Measurements from ENCODE around the gene PKN1.
A peak's percentile ranks its signal among the peaks of the same experiment; 100 is the strongest.
"Not testable (repeated sequence)": the region's sequence is repeated elsewhere in the genome, so short reads cannot be mapped to it uniquely, and the experiment has no call there.

The PKN1 gene

DNA sequence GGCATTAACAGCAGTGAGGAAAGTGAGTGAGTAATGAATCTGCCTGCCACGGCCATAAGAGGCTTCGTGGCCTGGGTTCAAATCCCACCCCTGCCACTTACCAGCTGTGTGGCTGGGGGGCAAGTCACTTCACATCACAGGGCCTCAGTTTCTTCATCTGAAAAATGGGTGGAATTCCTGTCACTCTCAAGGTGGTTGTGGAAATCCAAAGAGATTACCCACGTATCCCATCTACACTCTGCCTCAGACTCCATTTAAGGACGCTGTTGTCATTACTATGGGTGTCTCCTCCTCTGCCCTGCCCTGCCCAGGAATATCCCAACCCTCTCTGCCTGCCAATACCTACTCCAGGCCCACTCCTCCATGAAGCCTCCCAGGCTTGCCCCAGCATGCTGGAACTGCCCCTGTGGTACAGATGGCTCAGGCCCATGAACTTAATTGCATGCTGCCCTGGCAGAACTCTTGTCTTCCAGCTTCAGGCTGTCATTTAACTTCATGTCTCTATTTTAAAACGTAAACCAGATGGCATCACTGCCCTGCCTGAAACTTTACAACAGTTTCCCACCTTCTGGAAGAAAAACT, 59.7 kb downstream of the PKN1 start:
- DNase-seq: no peak

DNA sequence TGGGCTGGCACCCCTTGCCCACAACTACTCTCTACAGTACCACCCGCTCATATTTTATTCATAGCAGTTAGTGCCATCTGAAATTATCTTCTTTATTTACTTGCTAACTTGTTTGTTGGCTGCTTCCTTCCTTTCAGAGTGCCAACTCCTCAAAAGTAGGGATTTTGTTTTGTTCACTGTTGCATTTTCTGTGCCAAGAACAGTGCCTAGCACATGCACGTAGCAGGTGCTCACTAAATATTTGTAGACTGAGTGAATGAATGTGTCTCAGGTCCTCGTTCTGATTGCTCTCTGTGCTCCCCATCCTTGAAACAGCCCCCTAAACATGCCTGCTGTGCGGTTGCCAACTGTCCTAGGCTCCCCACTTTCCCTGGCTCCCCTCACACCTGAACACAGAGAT, 61.3 kb downstream of the PKN1 start:
- no peak for DNase-seq

DNA sequence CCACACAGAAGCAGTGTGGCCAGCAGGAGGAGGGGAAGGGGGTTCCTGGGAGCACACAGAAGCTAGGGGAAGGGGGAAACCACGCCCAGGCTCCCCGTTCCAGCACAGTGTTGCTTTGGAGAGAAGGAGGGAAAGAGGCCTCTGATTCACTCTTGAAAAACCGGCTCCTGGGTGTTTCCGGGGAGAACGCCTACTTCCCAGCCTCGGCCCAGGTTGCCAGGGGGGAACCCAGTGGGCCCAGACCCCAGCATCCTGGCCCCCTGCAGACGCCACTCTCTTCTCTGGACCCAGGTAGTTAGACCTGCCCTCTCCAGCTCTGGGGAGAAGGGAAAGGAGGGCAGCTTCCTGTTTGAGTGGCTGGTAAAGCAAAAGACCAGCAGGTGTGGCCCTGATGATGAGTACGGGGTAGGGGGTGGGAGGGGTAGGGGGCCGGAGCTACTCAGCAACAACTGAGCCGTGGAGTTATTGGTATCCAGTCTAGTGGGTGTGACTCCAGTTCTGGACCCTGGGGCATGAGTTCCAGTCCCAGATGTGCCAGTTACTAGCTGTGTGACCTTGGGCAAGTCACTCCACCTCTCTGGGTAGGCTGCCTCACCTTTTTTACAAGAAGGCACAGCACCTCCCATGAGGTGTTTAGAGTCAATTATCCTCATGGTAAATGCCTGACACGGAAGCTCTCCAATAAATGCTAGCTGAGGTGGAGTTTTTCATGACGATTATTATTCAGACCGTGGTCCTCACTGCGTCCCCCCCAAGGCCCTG, 62.0 kb downstream of the PKN1 start:
- no peak for DNase-seq

DNA sequence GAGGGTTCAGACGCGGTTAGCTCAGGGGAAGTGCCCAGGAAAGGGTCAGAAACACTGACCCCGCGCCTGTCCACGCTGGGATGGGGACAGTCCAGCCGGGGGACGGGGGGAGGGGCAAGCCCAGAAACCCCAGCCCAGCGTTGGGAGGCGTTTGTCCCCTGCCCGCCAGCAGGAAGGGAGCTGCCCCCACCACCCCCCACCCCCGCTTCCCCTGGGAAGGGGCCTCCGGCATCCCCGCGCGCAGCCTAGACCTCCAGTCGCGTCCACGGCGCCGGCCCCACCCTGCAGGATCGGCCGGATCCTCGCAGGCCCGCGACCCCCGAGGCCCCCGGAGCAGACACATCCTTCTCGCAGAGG, 62.5 kb downstream of the PKN1 start:
- no peak for DNase-seq

DNA sequence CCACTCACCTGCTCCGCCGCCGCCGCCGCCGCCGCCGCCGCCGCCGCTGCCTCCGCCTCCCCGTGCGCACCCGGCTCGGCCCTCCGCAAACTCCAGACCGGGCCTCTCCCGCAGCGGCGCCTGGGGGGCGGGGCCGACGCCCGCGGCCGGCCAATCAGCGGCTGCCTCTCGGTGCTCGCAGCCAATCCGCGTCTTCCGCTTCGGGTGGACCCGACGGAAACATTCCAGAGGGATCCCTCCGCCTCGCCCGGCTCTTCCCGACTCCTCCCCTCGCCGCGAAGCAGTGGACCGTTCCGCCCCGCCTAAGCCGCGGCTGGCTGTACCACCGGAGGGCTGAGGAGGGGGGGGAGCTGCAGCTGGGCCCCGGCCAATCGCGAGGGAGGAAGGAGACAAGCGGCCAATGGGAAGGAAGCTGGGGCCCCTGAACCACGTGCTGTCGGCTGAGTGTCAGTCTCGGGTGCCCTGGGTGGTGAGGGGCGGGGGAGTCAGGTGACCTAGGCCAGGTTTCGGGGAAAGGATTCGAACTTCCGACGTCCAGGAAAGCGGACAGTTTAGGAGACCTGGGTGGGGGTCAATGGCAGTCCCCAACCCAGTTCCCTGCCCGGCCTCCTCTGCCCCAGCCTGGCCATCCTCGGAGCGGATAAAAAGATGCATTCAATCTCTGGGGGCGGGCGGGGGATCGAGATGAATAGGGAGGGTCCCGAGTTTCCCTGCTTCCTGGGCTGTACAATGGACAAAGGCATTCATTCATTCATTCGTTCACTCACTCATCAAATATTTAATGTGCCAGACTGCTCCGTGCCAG, 63.1 kb downstream of the PKN1 start, which contains the start of gene GIPC1:
TSS of gene GIPC1 (minus strand) at position 99 of the 805 bp plus-strand sequence. CDS start 13,151 bp downstream, outside the sequence.
- peak; percentile 87 for DNase-seq

DNA sequence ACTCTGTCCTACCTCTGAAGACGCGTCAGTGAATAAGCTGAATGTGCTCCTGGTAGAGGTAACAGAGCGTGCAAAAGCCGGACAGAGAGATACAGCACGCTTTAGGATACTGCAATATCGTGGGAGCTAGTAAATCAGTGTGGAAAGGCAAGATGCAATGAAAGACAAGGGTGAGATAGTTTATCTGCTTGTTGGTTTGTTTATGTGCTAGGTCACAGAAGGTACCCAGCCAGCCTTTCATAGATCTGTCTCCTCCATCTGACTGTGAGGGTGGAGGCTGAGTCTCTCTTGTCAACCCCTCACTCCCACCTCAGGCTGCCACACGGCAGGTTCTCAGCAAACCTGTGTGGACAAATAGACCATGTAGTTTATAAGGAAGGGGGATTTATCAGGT, 63.7 kb downstream of the PKN1 start:
- DNase-seq: no peak

DNA sequence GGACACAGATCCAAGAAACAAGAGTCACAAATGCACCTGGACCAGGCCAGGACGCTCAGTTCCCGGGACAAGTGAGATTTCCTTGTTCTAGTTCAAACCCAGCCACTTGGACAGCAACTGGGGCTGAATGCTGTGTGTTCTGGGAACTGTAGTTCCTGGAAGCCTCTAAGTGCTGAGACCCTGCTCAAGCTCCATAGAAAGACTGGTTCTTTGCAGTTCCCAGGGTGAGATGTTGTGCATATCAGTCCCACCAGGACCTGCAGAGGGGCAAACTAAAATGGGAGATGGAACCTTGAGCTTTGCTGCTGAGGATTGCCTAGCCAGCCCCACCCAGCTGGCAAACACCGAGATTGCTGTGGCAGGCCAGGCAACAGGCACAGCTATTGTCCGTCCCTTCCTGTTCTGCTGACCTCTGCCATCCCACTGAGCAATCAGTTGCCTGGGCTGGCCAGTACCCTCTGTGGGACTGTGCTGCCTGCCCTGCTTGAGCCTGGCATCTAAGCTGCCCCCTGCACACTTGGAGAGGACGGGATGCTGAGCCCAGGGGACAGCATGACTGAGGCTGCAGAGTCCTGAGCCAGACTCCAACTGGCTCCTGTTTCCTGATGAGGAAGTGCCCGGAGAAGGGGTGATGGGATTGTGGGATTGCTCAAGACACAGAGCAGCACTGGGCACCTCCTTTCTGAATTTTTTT, 64.3 kb downstream of the PKN1 start:
- no peak for DNase-seq

DNA sequence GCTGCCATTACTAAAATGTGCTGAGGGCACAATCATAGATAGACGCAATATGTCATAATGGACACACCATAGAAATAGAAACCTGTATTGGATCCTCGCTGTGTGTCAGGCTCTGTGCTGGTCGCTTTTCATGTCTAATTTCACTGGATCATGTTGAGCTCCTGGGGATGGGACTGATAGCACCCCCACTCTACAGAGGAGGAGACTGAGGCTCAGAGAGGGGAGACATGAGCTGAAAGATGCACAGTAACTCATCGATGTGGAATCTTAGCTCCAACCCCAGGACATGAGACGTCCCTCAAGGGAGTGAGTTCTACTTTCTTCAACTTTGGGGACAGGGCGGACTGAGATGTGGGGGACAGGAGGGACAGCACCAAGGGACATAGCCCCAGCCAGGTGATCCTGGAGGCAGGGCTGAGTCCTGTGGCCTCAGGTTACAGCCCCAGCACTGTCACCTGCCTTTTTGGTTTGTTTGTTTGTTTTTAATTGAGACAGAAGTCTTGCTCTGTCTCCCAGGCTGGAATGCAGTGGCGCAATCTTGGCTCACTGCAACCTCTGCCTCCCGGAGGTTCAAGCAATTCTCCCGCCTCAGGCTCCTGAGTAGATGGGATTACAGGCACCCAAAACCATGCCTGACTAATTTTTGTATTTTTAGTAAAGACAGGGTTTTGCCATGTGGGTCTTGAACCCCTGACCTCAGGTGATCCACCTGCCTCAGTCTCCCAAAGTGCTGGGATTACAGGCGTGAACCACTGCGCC, 69.4 kb downstream of the PKN1 start:
- DNase-seq: no peak

DNA sequence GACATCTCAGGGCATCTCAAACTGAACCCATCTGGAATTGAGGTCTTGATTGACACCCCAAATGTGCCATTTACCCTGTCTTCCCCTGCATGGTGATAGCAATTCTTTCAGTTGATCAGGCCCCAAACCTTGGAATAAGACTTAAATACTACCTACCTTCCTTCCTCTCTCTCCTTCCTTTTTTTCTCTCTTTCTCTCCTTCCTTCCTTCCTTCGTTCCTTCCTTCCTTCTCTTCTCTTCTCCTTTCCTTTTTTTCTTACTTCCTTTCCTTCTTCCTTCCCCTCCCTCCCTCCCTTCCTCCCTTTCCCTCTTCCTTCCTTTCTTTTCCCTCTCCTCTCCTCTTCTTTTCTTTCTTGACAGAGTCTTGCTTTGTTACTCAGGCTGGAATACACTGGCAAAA, 70.2 kb downstream of the PKN1 start:
- DNase-seq: no peak

DNA sequence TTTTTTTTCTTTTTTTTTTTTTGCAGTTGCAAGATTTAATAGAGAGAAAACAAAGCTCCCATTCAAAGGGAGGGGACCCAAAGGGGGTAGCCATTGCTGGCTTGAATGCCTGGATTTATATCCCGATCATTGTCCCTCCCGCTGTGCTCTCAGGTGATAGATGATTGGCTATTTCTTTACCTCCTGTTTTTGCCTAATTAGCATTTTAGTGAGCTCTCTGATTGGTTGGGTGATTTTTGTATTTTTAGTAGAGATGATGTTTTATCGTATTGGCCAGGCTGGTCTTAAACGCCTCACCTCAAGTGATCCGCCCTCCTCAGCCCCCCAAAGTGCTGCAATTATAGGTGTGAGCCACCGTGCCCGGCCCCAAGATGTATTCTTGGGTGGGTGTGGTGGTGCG, 71.5 kb downstream of the PKN1 start:
- DNase-seq: not testable (repeated sequence)

DNA sequence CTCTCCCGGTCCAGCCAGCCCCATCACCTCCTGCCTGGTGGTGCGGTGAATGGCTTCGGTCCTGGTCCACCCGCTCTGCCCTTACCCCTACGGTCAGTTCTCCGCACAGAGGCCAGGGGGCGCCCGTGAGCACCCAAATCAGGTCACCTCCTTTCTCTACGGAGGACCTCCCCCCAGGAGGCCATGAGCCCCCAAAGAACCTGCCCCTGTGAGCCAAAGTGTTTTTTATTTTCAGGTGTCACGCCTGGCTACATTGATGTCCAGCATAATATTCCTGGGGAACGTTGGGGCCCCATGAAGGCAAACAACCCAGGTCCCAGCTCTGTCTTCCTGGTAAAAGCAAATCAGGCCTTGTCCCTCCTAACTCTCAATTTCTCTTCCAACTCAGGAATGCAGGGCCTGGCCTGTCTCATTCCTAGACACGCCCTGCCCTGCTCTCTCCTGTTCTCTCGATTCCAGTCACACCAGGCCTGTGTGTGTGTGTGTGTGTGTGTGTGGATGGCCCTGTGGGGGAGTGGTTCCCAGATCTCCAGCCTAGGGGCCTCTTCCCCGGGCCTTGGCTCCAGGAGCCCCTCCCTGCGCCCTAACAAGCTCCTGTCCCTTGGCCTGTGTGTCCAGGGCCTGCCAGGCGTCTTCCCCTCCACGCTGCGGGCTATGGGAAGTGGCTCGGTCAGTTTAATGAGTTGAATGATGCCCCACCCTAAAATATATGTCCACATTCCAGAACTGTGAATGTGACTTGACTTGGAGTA, 72.6 kb downstream of the PKN1 start:
- peak; percentile 79 for DNase-seq

DNA sequence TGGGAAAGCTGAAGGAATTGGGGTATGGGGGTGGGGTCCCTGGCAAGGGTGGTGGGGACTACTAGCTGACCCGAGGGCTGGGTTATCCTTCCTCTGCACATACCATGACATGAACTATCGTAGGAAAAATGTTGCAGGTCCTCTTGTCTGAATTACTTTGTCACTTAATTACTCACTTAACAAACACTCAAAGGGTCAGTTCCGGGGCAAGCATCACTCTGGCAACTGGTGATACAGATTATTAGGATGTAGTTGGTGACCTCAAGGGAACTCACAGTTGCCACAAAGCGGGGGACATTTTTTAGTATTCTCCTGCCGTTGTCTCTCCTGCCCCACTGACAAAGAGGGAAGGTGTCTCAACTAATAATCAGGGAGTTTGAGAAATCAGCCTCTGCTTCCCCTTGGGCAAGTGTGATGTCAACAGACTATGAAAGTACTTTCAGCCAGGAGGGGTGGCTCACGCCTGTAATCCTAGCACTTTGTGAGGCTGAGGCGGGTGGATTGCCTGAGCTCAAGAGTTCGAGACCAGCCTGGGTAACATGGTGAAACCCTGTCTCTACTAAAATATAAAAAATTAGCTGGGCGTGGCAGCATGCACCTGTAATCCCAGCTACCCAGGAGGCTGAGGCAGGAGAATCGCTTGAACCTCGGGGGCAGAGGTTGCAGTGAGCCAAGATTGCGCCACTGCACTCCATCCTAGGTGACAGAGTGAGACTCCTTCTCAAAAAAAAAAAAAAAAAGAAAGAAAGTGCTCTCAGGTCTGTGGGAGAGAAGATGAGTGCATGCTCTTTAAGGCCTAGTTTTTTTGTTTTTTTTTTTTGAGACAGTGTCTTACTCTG, 74.8 kb downstream of the PKN1 start:
- DNase-seq: no peak

DNA sequence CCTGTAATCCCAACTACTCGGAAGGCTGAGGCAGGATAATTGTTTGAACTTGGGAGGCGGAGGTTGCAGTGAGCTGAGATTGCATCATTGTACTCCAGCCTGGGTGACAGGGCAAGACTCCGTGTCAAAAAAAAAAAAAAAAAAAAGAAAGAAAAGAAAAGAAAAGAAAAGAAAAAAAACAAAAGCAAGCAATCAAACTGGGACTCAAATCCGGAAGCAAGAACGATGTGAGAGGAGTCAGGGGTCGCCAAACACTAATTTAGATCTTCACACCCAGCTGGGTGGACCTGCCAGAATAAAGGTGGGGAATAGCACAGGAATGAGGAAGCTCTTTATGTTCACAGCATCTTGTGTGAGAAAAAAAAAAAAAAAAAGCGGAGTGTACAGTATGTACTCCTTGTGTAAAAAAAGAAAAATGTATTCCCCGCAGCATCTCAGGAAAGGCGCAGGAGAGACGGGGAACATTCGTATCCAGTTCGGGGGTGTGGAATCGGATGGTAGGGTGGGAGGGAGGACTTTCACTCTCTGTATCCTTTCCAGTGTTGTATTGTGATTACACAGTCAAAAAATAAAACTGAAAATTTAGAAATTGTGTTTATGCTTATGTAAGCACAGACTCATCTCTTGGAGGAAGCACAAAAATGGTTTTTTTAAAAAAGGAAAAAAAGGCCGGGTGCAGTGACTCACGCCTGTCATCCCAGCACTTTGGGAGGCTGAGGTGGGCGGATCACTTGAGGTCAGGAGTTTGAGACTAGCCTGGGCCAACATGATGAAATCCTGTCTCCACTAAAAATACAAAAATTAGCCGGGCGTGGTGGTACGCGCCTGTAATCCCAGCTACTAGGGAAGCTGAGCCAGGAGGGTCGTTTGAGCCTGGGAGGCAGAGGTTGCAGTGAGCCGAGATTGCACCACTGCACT, 77.5 kb downstream of the PKN1 start:
- peak; percentile 36 for DNase-seq

DNA sequence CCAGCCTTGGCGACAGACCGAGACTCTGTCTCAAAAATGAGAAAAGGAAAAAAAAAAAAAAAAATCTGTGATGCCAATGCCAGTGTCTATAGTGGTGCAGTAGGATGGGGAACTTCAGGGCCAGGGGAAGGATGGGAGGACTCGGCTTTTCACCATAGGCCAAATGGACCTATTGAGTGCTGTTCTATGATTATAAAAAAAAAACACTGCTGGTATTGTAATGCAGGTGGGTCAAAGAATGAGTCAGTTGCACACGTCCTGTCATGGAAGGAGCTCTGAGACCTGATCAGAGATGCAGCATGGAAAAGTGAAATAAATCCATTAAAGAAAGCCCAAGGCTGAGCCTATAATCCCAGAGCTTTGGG, 78.1 kb downstream of the PKN1 start:
- DNase-seq: no peak

DNA sequence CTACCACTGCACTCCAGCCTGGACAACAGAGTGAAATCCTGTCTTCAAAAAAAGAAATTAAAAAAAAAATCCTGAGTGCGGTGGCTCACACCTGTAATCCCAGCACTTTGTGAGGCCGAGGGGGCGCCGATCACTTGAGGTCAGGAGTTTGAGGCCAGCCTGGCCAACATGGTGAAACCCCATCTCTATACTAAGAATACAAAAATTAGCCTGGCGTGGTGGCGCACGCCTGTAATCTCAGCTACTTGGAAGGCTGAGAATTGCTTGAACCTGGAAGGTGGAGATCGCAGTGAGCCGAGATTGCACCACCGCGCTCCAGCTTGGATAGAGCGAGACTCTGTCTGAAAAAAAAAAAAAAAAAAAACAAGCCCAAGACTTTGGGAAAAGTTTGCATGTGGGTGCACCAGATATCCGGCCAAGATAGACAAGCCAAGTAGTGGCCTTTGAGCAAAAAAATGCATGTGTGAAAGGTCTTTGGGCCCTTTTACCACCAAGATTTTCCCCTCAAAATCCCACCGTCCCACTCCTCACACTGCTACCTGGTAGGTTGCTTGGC, 79.4 kb downstream of the PKN1 start:
- DNase-seq: peak; percentile 45

DNA sequence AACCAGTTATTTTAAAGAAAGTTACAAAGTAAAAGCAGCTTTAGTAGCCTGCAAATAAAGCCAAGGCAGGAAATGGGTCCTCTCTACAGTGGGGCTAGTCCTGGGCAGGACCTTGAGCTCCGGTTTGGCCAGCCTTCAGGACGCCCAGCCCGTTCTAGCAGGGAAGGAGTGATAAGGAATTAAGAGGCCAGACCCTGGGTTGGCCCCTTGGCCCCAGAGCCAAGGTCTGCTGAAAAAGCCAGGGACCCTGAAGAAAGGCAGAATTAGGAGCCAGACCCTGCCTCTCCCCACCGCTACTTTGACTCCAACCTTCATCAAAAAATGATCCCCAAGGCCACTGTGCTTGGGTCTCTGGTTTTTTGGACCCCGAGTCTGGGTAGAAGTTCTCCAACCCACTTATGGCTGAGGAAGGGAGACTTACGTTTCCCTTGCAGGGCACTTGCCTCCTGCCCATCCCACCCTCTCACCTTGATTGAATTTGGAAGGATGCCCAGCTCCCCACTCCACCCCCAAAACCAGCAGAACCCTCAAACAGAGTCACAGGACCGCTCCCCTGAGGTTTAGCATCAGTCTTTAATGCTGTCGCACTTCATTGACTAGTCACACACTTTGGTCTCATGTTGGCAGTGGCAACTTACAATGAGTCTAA, 81.2 kb downstream of the PKN1 start:
- DNase-seq: peak; percentile 36

DNA sequence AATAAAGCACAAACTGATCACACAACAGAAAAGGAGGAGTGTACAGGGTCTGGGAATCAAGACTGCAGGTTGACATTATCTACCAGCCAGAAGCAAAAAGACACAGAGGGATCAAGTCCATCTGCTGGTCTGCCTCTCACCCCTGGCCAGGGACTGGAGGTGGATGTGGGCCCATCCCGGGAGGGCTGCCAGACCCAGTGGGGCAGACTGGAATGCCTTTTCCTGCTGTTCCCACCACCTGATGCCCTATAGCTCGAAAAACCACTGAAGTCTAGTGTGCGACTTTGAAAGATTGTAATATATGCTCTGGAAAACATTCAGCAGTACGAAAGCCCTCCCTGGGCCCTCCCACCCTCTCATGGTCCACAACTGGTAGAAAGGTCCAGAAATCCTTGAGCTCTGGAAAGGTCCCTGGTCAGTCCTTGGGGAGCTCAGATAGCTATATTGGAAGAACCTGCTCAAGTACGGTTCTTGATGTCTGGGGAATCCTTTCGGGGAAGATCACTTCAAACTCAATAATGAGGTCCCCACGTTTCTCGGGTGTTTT, 82.5 kb downstream of the PKN1 start:
- peak; percentile 21 for DNase-seq

DNA sequence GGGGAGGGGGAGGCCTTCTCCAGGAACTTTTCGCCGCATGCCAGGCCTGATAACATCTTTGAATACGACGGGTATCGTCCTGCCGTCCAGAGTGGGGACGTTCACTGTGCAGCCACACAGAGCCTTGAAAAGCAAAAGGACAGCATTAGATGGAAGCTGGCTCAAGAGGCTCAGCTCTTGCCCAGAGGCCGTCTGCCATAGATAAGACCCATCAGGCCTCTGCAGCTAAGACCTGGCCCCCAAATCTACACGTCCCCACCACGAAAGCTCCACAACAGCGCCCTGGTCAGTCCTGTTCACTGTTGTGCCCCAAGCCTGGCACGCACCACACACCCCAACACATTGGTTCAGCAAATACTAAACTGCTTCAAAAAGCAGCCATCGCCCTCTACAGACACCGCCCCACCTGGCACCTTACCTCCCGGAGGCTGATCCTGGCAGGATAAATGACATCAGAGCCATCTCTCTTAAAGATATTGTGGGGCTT, 83.0 kb downstream of the PKN1 start:
- DNase-seq: peak; percentile 26

Measured in CD4-positive, alpha-beta T cell treated with Interleukin-12 subunit alpha and Interleukin-12 subunit beta, for 1 hour (primary cell).